ENCODE measurements around the gene HJURP. TPM values are rescaled to one million over a fixed set of nuclear protein-coding genes. Genes with fewer than 3 reads are reported as not detected.

HJURP gene
- polyA plus RNA-seq, 2 of the 4 experiments (the other 2 are of a cell fraction): 103 to 111 TPM

- 0 out of 3 replicates have a peak, but pooled peaks cover 13% of the 10 kb centered on the region for H3K9me3 ChIP-seq
- TF ChIP-seq ZFP36 (IDR thresholded peaks at IDR 0.05; ENCODE audit: borderline replicate concordance, partially characterized antibody): no peak
- no peak for TF ChIP-seq CHD2 (IDR thresholded peaks at IDR 0.05; ENCODE audit: low read length, partially characterized antibody)
- no peak for TF ChIP-seq CHD4 (IDR thresholded peaks at IDR 0.05; ENCODE audit: borderline replicate concordance)
- no peak for TF ChIP-seq HDAC2 (IDR thresholded peaks at IDR 0.05)
- no peak for TF ChIP-seq JUN (IDR thresholded peaks at IDR 0.05)
- no peak for TF ChIP-seq GATA3 (IDR thresholded peaks at IDR 0.05; ENCODE audit: borderline replicate concordance)
- TF ChIP-seq RNF2 (IDR thresholded peaks at IDR 0.05; ENCODE audit: borderline replicate concordance, low read depth): no peak
- TF ChIP-seq ZSCAN20 (CRISPR knock-in tag; IDR thresholded peaks at IDR 0.05): no peak
- TF ChIP-seq ATOH8 (CRISPR knock-in tag; IDR thresholded peaks at IDR 0.05; ENCODE audit: low read depth): no peak
- no peak for TF ChIP-seq USF2 (IDR thresholded peaks at IDR 0.05)
- TF ChIP-seq HOXB5 (CRISPR knock-in tag; IDR thresholded peaks at IDR 0.05): no peak
- no peak for TF ChIP-seq RCOR1 (IDR thresholded peaks at IDR 0.05; ENCODE audit: low read depth, low read length)
- no peak for TF ChIP-seq POLR2A (IDR thresholded peaks at IDR 0.05; ENCODE audit: low read length)
- no peak for TF ChIP-seq CBX8 (IDR thresholded peaks at IDR 0.05)
- no peak for TF ChIP-seq PHF8 (IDR thresholded peaks at IDR 0.05; ENCODE audit: borderline replicate concordance, low read depth)
- TF ChIP-seq FOSL2 (IDR thresholded peaks at IDR 0.05): no peak
- TF ChIP-seq FOSL2 (CRISPR knock-in tag; IDR thresholded peaks at IDR 0.05): no peak
- no peak for TF ChIP-seq JUNB (IDR thresholded peaks at IDR 0.05)
- ChIA-PET CTCF (interaction anchor here (0.8 to 1.7 kb wide), 2 partner anchors 27 to 1254 kb away, joined by 3 to 4 read pairs; no protein-coding TSS in a partner anchor), POLR2A (no interaction called here)
- DNase-seq (ENCODE audit: low read depth in 1 of 2, low spot score in 1 of 2): no peak
- FAIRE-seq: no peak
- 75% methylated on average over 4 of the region's 4 CpGs for WGBS (ENCODE audit: missing lambda C conversion rate)
- 0 out of 6 replicates have a peak, but pooled peaks of 1 of the 2 experiments have one; percentile 16 for ATAC-seq
- peaks cover 15% of the 10 kb centered on the region for H3K4me1 ChIP-seq
- no peak overlapping the region for H3K4me2 ChIP-seq
- no peak overlapping the region for H3K4me3 ChIP-seq
- H3K27ac ChIP-seq: no peak overlapping the region
These were observed 8.0 kb upstream of the HJURP start for GRCh38 chr2:233862261-233862768.

- no peak for TF ChIP-seq ZNF302 (CRISPR knock-in tag; IDR thresholded peaks at IDR 0.05)
- TF ChIP-seq HDAC2 (IDR thresholded peaks at IDR 0.05): no peak
- TF ChIP-seq POLR2AphosphoS2 (conservative IDR thresholded peaks at IDR 0.05; ENCODE audit: low read length): no peak
- TF ChIP-seq ZC3H11A (IDR thresholded peaks at IDR 0.05): no peak
- no peak for TF ChIP-seq MAFK (IDR thresholded peaks at IDR 0.05; ENCODE audit: partially characterized antibody)
- no peak for TF ChIP-seq SMC3 (IDR thresholded peaks at IDR 0.05)
- TF ChIP-seq HOXB13 (CRISPR knock-in tag; IDR thresholded peaks at IDR 0.05; ENCODE audit: low read depth): no peak
- TF ChIP-seq CBX8 (IDR thresholded peaks at IDR 0.05): no peak
- TF ChIP-seq MYC (IDR thresholded peaks at IDR 0.05; ENCODE audit: borderline replicate concordance, low read length): no peak
- no peak for TF ChIP-seq RFX5 (IDR thresholded peaks at IDR 0.05)
- no peak for TF ChIP-seq NFE2L2 (conservative IDR thresholded peaks at IDR 0.05; ENCODE audit: low read length)
- TF ChIP-seq RCOR1 (IDR thresholded peaks at IDR 0.05; ENCODE audit: low read depth, low read length): no peak
- TF ChIP-seq, protein P1, sequence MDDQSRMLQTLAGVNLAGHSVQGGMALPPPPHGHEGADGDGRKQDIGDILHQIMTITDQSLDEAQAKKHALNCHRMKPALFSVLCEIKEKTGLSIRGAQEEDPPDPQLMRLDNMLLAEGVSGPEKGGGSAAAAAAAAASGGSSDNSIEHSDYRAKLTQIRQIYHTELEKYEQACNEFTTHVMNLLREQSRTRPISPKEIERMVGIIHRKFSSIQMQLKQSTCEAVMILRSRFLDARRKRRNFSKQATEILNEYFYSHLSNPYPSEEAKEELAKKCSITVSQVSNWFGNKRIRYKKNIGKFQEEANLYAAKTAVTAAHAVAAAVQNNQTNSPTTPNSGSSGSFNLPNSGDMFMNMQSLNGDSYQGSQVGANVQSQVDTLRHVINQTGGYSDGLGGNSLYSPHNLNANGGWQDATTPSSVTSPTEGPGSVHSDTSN (IDR thresholded peaks at IDR 0.05): no peak
- TF ChIP-seq, protein P2, sequence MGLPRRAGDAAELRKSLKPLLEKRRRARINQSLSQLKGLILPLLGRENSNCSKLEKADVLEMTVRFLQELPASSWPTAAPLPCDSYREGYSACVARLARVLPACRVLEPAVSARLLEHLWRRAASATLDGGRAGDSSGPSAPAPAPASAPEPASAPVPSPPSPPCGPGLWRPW (IDR thresholded peaks at IDR 0.05): no peak
- POLR2A ChIA-PET: interaction anchor here (0.9 to 1.5 kb wide), 5 partner anchors 10 to 642 kb away, joined by 3 to 6 read pairs (median 4); partner anchors contain the start of genes ARL4C and MSL3B
- WGBS (ENCODE audit: missing lambda C conversion rate): 50% methylated on average over 4 of the region's 4 CpGs
- no peak for DNase-seq (ENCODE audit: low read depth in 1 of 2, low spot score in 1 of 2)
- ATAC-seq: no peak
- Histone ChIP-seq H3K4me3 (no peak overlapping the region), H3K9me3 (no peaks in the 10 kb centered on the region), H3K4me2 (peak overlapping the region; percentile 72), H3K27ac (peak overlapping the region; percentile 80 to 81), H3K4me1 (peaks cover 27% of the 10 kb centered on the region)
- CTCF ChIA-PET: interaction anchor here (0.6 to 5.2 kb wide), 51 partner anchors 8 to 1262 kb away, joined by 3 to 42 read pairs (median 4); partner anchors contain the start of genes MSL3B and TRPM8
- no peak for FAIRE-seq
These were observed 4.0 kb upstream of the HJURP start for GRCh38 chr2:233858331-233858730.
